ENCODE measurements around the gene FAM186B.
A peak's percentile ranks its signal among the peaks of the same experiment; 100 is the strongest.
"Not testable (repeated sequence)": the region's sequence is repeated elsewhere in the genome, so short reads cannot be mapped to it uniquely, and the experiment has no call there.

FAM186B gene, protein sequence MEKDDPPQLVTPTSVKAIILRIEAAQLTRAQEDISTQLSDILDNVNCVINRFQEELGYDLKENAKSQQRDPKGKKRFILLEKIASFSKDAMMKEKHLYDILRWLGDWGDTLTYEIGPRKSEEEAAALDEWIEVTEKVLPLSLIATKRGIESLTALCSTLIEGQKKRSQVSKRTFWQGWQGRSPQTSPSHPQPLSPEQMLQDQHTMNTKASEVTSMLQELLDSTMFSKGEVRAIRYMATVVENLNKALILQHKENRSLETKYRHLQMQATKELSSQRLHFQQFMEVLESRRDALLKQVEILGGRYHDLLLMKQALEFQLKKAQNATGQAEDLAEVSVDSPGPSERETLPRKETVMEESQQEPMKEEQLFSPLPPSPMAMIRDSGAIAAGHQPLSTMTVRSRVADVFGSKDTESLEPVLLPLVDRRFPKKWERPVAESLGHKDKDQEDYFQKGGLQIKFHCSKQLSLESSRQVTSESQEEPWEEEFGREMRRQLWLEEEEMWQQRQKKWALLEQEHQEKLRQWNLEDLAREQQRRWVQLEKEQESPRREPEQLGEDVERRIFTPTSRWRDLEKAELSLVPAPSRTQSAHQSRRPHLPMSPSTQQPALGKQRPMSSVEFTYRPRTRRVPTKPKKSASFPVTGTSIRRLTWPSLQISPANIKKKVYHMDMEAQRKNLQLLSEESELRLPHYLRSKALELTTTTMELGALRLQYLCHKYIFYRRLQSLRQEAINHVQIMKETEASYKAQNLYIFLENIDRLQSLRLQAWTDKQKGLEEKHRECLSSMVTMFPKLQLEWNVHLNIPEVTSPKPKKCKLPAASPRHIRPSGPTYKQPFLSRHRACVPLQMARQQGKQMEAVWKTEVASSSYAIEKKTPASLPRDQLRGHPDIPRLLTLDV

GRCh38 chr12:49605539-49605938 is at the start of gene FAM186B:
Gene FAM186B, minus strand, starts transcription at chr12:49605639. Its CDS starts 162 bp downstream, at chr12:49605477.
- DNase-seq = not testable (repeated sequence)

DNA sequence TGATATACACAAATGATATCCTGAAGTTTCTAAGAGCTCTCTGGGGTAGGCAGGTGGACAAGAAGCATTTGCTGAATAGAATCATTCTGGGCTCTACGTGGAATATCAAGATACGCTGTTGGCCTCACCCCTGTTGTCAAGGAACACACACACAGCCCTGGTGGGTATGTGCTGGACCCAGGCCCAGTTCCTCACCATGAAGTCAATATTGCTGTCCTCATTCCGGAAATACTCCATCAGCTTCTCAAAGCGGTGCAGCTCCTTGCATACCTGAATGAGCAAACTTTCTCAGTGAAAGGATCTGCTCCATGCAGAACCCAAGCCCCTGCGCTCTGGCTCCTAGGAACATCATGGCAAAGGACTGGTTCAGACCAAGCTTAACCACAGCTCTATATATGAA is 49.3 kb upstream of the FAM186B start:
- no peak for DNase-seq

GRCh38 chr12:49652921-49653520 is 47.6 kb upstream of the FAM186B start:
- DNase-seq = no peak

DNA sequence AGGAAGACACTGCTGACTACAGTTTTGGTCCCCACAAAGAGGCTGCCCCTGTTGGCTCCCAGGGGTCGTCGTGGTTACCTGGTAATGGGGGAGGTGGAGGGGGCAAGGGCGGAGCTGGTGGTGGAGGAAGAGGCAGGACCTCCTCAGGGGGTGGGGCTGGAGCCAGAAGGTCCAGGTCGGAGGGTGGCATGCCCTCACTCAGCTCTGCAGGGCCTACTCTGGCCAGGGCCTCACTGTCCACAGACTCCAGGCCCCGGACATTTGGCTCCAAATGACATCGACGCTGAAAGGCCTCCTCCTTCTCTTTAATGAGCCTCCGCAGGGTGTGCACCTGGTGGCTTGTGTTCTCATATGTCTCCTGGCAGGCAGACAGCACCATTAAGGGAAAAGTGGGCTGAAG is 46.4 kb upstream of the FAM186B start:
- DNase-seq = no peak

DNA sequence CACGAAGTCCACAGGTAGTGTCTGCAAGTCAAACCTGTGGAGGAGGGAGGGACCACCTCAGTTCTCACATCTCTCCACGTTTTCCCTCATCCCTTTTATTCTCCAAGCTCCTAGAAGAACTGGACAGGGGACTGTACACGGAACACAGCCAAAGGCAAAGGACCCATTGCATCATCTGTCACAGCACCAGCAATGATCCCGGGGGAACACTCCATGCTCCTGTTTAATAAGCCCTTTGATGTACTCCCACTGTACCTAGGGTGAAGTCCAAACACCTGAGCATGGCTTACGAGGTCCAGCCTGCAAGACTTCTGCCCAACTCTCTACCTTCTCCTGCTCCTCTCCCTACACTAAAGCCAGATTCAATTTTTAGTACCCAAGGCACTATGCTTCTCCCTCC is 44.5 kb upstream of the FAM186B start:
- DNase-seq = no peak

GRCh38 chr12:49649445-49649844 is 44.0 kb upstream of the FAM186B start:
- DNase-seq = no peak

DNA sequence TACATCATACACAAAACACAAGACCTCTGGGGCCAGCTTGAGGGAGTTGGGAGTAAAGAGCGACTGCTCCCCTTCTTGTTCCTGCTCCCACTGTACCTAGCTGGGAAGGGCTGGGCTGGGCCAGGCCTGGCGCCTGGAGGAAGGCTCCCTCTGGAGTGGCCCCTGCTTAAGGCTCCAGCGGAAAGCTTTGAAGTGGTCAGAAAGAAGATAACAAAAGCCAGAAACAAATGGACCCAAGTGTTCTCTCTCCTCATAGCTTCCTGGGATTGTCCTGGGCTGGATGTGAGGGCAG is 43.2 kb upstream of the FAM186B start:
- no peak for DNase-seq

DNA sequence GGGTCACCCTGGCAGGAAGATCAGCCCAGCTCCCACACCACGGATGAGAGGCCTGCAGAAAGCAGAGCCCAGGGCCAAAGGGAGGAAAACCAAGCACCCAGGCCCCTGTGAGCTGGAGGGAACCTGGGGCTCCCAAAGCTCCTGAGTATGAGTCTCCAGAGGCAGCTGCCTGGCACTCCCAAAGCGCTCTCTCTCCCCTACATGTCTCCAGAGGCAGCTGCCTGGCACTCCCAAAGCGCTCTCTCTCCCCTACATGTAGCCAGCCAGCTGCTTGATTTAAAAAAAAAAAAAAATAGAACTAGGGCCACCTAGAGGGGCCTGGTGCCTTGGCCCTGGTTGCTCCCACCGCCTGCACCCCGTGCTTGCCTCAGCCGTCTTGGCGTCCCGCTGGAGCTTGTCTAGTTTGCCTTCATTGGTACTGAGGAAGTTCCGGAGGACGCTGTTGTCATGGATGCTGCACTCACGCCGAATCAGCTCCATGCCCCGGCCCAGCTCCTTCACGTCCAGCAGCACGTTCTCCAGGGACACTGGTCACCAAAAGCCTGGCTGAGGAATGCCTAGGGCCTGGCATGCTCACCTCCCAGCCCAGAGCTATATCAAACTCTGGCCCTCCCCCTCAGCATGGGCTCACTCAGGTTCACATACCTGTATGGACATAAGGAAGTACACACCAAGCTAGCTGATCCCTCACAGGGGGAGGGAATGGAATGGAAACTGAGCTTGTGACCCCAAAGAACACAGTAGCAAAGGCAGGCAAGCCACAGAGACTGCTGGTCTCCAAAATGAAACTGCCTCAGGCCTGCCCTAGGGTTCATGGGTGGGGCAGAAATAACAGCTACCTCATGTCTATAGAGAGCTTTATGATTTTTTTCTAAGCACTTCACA is 42.6 kb upstream of the FAM186B start:
- DNase-seq = no peak

- no peak for DNase-seq
Measured at GRCh38 chr12:49646871-49647654, 41.6 kb upstream of the FAM186B start.

GRCh38 chr12:49646331-49646830 is 40.9 kb upstream of the FAM186B start:
- DNase-seq = no peak

DNA sequence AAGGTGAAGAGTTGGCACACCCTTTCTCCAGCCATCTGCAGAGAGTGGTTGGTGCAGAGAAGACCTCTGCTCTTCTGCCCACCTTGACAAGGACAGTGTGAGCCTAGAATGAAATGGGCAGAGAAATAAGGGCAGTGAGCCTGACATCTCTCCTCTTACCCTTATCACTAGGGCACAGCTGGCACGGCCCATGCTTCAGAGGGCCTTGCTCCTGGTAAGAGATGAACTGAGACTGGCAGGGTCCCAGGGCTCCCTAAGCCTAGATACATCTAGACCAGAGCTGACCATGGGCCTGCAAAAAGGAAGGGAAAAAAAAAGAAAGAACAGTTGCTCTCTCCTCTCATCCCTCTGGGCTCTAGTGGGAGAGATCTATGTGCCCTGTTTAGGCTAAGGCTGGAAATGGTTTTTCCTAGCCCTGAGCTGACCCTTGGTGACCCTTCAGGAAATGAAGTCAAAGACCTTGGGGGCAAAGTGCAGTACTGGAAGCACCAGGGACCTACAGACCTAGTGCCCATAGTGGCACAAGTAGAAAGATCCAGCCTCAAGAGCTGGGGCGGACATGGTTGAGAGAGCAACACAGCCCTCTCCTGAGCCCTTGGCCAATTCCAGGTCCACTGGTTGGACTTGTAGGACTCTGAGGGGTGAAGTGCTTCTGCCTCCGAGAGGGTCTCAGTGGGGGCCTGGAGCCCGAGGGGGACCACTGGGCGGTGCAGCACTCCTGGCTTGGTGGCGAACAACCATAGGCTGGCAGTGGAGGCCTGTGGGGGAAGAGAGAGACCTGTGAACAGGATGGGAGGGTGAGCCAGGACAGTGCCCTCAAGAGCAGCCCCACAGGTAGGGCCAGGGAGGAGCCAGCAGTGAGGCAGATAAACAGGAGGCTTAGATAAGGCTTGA is 40.0 kb upstream of the FAM186B start:
- DNase-seq = peak; percentile 85

- DNase-seq = peak; percentile 91
Measured at GRCh38 chr12:49644620-49644994, 39.2 kb upstream of the FAM186B start.

- no peak for DNase-seq
Measured at GRCh38 chr12:49643961-49644619, 38.7 kb upstream of the FAM186B start.

DNA sequence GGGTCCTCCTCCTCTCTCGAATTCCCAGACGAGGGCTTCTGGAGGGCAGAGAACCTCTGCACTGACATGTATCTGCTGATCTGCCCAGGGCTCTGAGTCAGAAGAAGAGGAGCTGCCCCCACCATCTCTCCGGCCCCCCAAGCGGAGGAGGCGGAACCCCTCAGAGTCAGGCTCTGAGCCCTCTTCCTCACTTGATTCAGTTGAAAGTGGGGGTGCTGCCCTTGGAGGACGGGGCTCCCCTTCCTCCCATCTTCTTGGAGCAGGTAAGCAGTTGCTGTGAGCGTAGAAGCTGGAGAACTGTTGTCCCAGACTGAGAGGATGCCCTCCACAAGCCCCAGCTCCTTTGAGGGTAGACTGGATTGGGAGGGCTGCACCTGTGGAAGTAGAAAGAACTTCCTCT is 37.7 kb upstream of the FAM186B start:
- no peak for DNase-seq

DNA sequence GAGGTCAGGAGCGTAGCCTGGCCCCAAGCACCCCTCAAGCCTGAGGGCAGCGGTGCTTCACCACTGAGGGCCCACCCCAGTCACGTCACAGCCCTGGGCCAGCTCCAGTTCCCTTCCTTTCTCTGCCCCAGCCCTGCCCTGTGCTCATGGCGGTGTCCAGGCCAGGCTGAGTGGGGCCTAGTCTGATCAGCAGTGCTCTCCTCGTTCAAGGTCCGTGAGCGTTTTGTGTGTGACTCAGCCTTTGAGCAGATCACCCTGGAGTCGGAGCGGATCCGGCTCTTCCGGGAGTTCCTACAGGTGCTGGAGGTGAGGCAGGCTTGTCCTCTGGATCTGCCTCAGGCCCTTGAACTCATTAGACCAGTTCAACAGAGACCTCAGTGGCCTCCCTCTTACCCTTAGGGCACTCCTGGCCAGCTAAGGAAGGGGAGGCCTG is 36.9 kb upstream of the FAM186B start:
- no peak for DNase-seq

GRCh38 chr12:49641748-49642369 is 36.4 kb upstream of the FAM186B start:
- DNase-seq = no peak

- peak; percentile 89 for DNase-seq
Measured at GRCh38 chr12:49636979-49637755, 31.7 kb upstream of the FAM186B start.

DNA sequence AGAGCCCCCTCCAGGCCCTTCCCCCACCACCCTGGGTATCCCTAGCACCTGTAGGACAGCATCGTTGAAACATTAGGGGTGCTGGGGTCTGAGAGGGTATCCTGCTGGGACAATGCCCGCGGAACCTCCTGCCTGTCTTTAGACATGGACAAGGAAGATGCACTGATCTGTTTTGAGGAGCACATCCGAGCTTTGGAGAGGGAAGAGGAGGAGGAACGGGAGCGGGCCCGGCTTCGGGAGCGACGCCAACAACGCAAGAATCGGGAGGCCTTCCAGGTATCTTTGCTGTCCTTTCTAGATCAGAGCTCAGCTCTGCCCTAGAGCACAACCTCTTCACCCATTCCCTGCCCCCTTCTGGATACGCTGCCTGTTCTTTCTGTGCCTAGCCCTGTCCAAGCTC is 31.1 kb upstream of the FAM186B start:
- no peak for DNase-seq

DNA sequence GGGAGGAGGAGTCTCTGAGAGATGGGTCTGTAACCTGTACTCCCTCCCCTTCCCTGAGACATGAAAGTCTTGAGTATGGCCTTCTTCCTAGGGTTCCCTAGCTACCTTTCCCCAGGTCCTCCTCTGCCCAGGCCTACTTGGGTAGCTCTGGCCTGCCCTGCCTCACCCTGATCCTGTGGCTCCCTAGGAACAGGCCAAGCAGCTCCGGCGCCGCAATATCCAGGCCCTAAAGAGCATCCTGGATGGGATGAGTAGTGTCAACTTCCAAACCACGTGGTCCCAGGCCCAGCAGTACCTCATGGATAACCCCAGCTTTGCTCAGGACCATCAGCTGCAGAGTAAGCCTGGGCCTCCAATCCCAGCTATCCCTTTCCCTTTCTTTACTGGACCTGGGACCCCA is 30.2 kb upstream of the FAM186B start:
- no peak for DNase-seq
